NCI-H2029 treated with DMSO at 0.1 percent for 48 hours (cell line): ENCODE measurements around the gene LPGAT1.
"Not testable (repeated sequence)": the region's sequence is repeated elsewhere in the genome, so short reads cannot be mapped to it uniquely, and the experiment has no call there.

Experiments
- DNase-seq: peaks from one replicate; lab custom pipeline; 2025; lab: John Stamatoyannopoulos, UW

Gene LPGAT1

GRCh38 chr1:211704543-211704942, 126.0 kb downstream of the LPGAT1 start:
- no peak for DNase-seq

GRCh38 chr1:211703812-211704537, 126.6 kb downstream of the LPGAT1 start:
- DNase-seq, result peak; percentile 99

GRCh38 chr1:211701733-211702132, 128.8 kb downstream of the LPGAT1 start:
- DNase-seq, result no peak

GRCh38 chr1:211699059-211699458, 131.5 kb downstream of the LPGAT1 start:
- no peak for DNase-seq

- DNase-seq, result peak; percentile 49
Observed at GRCh38 chr1:211698161-211699026, 132.2 kb downstream of the LPGAT1 start.

- DNase-seq, result no peak
Observed at GRCh38 chr1:211697356-211697755, 133.2 kb downstream of the LPGAT1 start.

GRCh38 chr1:211695135-211695816, 135.3 kb downstream of the LPGAT1 start:
- DNase-seq, result no peak

- not testable (repeated sequence) for DNase-seq
Observed at GRCh38 chr1:211693911-211694310, 136.7 kb downstream of the LPGAT1 start.
